C4-2B (cell line): ENCODE results near the gene TUSC2.

Experiments used
- H3K27ac ChIP-seq: fragments of 450-650 bp; 2 replicates; pipeline ENCODE4 v1.5.1; 2017
- CTCF ChIP-seq: fragments of 450-650 bp; conservative IDR thresholded peaks from 2 replicates; pipeline ENCODE4 v1.5.1; 2017; ENCODE audit warnings: mild to moderate bottlenecking
- ZFX ChIP-seq: fragments of 450-650 bp; IDR thresholded peaks from 2 replicates; pipeline ENCODE4 v1.6.1; 2017

Gene TUSC2

GRCh38 chr3:50300681-50301254 lies 27.3 kb downstream of the TUSC2 start:
- TF ChIP-seq ZFX (no peak), CTCF (no peak)
- peak overlapping the region; percentile 83 for H3K27ac ChIP-seq

- TF ChIP-seq ZFX (peak; percentile 23; the same call in 1 of the 2 replicates), CTCF (no peak)
- peak overlapping the region; percentile 83 for H3K27ac ChIP-seq
Measured at GRCh38 chr3:50299929-50300680, 27.9 kb downstream of the TUSC2 start.

GRCh38 chr3:50299638-50299928 lies 28.4 kb downstream of the TUSC2 start:
- no peak for TF ChIP-seq ZFX
- no peak for TF ChIP-seq CTCF

GRCh38 chr3:50298836-50299637 lies 29.0 kb downstream of the TUSC2 start, which contains the start of the genes HYAL3 and NAA80:
TSS of gene HYAL3 (minus strand) at chr3:50299405. CDS start at chr3:50295602, 3,803 bp downstream.
TSS of gene NAA80 (minus strand) at chr3:50299405. CDS start at chr3:50297463, 1,942 bp downstream.
- TF ChIP-seq ZFX, result no peak
- no peak; the same call in 1 of the 2 replicates for TF ChIP-seq CTCF
- peak within 1 kb of the TSS; percentile 83 for H3K27ac ChIP-seq

More at GRCh38 chr3:50299638-50299928, 28.4 kb downstream of the TUSC2 start:
- H3K27ac ChIP-seq, result peak overlapping the region; percentile 83

- no peak; the same call in 1 of the 2 replicates for TF ChIP-seq CTCF
- no peak for TF ChIP-seq ZFX
- H3K27ac ChIP-seq, result peak overlapping the region; percentile 83
Measured at GRCh38 chr3:50297896-50298725, 29.9 kb downstream of the TUSC2 start.

GRCh38 chr3:50297384-50297775 lies 30.6 kb downstream of the TUSC2 start:
- TF ChIP-seq ZFX (no peak), CTCF (no peak)
- no peak overlapping the region for H3K27ac ChIP-seq
